Stimulated activated CD4-positive, alpha-beta T cell treated with anti-CD3 and anti-CD28 coated beads, Interleukin-12 subunit alpha, Interleukin-12 subunit beta, amount 100 ng/mL, for 48 hours (primary cell): ENCODE data around the gene OPRPN.

Experiments used
- DNase-seq, 3 donors: peaks; one replicate each; pipeline ENCODE4 v3.0.0-alpha.2; 2020; ENCODE audit warnings: low read depth in 2 of 3, low spot score in 1 of 3

Gene OPRPN, protein sequence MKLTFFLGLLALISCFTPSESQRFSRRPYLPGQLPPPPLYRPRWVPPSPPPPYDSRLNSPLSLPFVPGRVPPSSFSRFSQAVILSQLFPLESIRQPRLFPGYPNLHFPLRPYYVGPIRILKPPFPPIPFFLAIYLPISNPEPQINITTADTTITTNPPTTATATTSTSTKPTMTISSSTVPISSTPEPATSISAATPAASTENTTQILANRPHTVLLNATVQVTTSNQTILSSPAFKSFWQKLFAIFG

DNA sequence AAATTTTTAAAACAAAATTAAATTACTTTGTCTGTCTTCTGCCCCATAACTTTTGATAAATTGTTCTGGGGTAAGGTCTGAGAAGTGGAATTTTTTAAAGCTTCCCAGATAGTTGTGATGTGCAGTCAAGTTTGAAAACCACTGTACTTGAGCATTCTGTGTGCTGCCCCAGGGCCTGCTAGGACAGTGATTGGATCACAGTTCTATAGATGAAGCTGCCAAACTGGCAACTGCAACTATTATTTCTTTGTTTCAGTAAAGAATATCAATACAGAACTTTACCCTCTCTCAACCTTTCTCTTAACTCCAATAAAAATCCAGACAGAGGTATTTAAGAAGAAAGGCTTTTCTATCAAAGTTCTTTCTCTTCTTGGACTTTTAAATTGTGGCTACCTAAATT lies at the start of gene OPRPN:
Gene OPRPN, plus strand, starts transcription at position 361 of the 400 bp plus-strand sequence. CDS start 1,346 bp downstream, outside the sequence.
- DNase-seq = no peak

DNA sequence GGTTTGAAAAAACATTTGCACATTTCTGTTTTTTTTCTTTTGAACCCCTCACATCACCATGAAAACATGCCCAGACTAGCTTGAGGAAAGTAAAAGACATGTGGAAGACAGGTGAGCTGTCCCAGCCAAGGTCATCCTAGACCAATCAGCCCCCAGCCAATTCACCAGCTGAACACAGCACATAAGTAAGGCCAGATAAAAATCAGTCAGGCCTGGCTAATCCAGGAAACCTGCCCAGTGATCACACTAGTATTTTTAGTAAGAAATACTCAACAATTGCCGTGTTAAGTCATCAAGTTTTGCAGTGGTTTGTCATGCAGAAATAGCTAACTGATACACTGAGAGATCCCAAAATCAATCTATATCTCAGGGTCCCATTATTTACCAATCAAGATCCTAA lies 41.6 kb upstream of the OPRPN start:
- DNase-seq = no peak

DNA sequence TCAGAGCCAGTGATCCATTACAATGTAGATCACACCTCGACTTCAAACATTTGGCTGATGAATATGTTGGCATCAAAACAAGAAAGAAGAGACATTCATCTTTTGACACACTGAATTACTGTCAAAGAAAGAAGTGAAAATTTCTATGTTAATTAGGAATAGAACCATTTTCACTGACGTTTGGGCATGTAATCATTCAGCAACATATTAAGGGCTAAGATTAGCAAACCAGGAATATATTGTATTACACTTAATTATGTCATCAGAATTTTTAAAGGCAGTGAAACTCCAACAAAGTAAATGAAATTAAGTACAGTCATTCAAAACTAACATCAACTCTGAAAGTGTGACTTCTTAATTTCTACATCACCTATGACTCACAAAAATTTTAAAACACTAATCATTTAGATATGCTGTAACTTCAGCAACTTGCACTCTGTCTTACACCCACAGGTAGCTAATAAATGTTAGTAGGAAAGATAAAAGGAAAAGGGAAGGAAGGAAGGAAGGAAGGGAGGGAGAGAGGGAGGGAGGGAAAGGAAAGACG lies 38.6 kb upstream of the OPRPN start:
- no peak for DNase-seq

DNA sequence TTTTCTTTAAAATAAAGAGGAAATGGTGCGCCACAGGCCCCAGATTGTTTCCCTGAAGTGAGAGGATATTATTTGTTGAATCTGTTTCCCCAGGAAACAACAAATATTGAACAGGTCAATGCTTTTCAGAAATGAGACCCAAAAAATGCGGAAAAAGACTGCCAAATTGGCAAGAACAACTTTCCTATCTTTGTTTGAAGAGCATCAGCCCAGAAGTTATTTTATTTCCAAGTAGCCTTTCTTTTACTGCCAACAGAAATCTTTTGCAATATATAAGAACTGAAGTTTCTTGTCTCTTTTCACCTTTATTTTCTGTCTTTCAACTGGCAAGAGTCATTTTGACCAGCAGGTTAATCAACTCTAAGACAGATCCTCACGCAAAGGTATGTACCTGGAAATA lies 37.3 kb upstream of the OPRPN start, which contains the start of gene SMR3A:
Gene SMR3A, plus strand, starts transcription at position 301 of the 400 bp plus-strand sequence. CDS start 1,356 bp downstream, outside the sequence.
- DNase-seq = no peak

DNA sequence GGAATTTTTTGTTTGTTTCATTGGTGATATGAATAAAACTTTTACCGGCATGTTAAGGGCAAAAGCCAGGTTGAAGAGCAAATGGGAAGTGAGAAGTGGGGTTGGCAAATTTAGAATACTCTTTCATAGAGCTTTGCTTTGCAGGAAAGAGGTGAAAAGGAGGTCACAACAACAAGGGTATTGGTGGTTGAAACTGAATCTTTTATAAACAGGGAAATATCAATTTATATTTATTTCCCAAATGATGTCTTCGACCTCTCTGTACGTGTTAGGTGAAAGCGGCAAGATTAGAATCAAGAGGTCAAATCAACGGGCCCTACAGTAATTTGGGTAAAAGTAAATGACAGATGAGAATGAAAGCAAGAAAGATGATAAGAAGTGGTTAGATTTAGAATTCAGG lies 33.7 kb upstream of the OPRPN start:
- DNase-seq = no peak

DNA sequence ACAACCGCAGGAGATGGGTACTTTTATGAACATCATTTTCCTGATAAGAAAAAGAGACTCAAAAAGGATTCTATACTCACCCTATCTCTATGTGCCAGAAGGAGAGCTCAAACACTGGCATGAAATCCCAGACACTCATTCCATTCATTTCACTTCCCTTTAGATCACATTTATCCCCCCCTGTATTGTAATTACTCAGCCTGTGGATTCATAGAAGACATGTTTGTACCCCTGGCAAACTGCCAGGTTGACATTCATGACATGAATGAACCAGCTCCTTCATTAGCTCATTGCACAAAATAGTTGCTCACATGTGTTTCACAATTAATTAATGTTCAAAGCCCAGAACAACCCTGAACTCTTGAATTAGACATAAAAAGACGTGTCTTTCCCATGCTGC lies 32.3 kb upstream of the OPRPN start:
- no peak for DNase-seq

DNA sequence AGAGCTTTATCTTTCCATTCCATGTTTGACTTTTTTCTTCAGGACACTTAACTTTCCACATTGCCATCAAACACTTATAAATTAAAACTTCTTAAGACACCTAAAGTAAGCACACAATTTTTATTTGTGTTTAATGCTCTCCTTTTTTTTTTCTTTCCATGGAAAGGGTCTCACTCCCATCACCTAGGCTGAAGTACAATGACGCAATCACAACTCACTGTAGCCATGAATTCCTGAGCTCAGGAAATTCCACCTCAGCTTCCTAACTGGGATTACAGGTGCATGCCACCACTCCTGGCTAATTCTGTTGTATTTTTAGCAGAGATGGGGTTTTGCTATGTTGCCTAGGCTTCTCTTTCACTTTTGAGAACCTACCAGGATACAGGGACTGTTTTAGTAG lies 29.9 kb upstream of the OPRPN start:
- no peak for DNase-seq

DNA sequence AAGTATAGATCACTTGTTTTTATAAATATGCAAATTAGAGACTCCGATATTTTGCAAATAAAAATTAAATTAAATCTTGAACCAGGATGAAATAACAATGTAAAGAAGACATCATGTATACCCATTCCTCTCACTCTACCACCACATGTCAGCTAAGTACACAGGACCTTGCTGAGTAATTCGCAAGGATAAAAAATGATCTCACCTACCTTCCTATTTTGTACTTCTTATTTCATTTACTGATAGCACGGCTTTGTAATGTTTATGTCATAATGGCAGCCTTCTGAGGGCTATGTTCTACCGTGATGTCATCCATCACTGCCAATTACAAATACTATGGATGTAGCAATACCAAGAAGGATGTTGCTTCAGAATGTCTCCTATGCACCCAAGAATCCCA lies 25.8 kb upstream of the OPRPN start:
- DNase-seq = no peak

DNA sequence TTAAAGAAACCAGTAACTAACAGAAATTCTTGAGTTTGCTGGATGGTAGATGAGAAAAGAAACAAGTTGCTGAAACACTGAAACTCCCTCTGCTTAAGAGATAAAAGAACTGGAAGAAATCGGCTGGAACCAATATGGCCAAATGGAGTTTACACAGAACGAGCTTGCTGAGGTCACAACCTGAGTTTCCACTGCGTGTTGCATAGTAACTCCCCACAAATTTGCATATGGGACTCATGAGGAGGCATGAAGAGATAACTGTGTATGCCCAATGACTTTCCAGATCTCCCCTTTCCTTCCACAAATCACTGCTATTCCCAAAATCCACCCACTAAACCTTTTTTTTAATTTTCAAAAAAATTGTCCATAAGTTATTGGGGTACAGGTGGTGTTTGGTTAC lies 25.0 kb upstream of the OPRPN start:
- DNase-seq = no peak

DNA sequence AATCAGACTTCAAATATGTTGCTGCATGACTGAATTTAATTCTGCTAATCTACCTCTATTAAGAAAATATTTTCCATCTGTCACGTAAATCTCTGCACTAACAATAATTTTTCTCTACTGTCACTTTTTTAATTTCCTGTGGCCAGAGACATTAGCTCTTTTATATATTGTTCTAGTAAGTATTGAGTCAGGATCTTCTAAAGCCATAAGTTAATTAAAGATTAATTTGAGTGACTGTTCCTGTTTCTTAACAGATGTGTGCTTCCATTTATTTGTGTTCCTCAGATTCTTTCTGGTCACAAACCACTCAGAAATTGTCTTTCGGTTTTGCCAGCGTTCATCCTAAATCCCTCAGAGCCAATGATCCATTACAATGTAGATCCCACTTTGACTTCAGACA lies 17.2 kb upstream of the OPRPN start:
- no peak for DNase-seq

DNA sequence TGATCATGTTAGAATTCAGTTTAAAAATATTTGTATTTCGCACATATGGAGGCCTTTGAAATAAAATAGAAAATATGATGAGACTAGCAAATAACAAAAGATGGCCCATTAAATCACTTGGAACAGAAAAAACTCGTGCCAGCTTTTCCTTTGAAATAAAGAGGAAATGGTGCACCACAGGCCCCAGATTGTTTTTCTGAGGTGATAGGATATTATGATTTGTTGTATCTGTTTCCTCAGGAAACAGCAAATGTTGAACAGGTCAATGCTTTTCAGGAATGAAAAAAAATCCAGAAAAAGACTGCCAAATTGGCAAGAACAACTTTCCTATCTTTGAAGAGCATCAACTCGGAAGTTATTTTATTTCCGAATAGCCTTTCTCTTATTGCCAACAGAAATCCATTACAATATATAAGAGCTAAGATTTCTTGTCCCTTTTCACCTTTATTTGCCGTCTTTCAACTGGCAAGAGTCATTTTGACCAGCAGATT lies 15.0 kb upstream of the OPRPN start, which contains the start of gene SMR3B:
Gene SMR3B, plus strand, starts transcription at position 441 of the 491 bp plus-strand sequence. CDS start 1,380 bp downstream, outside the sequence.
- DNase-seq = no peak

DNA sequence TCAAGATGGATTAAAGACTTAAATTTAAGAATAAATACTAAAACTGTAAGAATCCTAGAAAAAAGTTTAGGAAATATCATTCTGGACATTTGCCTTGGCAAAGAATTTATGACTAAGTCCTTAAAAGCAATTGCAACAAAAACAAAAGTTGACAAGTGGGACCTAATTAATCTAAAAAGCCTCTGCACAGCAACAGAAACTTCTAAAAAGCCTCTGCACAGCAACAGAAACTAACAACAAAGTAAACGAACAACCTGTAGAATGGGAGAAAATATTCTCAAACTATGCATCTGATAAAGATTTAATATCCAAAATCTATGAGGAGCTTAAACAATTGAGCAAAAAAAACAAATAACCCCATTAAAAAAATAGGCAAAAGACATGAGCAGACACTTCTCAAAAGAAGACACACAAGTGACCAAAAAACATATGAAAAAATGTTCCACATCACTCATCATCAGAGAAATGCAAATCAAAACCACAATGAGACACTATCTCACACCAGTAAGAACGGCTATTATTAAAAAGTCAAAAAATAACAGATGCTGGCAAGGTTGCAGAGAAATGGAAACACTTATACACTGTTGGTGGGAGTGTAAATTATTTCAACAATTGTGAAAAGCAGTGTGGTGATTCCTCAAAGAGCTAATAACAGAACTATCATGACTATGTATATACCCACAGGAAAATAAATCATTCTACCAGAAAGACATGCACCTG lies 5.5 kb upstream of the OPRPN start:
- DNase-seq = no peak

DNA sequence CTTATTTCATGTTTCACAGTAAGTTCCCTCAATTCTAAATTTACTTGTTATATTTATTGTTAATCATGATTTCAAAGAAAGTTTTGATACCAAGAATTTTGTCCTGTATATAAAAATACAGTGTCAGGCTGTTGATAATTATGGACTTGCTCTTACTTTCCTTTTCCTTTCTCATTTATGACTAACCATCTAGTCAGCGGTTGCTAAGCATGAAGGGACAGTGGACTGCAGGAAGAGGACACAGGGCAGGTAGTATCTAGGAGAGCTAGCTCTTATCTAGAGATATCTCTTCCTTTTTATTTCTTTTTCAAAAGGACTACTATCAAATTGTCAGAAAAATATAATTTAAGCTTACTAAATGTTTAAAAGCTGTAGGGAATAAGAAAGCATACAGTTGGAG lies 1.6 kb downstream of the OPRPN start:
- DNase-seq = no peak

DNA sequence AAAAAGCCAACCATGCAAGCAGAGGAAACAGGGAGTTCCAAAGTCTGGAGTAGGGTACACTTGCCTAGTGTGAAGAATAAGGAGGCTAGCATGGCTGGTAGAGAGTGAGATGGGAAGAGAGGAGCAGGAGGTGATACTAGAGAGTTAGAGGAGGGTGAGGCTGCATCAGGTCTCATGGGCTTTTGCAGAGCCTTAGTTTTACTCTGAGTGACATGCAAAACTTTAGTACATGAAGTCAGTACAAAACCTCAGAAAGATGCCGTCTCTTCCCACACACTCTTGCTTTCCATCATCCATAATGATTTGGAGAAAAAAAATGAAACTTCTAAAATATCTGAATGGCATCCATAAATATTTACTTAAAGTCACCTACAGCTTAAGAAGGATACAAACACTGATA lies 5.0 kb downstream of the OPRPN start:
- DNase-seq = no peak

DNA sequence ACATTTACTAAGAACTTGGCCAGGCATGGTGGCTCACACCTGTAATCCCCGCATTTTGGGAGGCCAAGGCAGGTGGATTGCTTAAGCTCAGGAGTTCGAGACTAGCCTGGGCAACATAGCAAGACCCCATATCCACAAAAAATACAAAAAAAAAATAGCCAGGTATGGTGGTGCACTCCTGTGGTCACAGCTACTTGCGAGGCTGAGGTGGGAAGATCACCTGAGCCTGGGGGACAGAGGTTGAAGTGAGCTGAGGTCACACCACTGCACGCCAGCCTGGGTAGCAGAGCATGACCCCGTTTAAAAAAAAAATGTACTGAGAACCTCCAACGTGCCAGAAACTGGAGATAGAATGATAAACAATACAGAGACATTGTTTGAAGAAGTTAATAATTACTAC lies 8.0 kb downstream of the OPRPN start:
- no peak for DNase-seq

DNA sequence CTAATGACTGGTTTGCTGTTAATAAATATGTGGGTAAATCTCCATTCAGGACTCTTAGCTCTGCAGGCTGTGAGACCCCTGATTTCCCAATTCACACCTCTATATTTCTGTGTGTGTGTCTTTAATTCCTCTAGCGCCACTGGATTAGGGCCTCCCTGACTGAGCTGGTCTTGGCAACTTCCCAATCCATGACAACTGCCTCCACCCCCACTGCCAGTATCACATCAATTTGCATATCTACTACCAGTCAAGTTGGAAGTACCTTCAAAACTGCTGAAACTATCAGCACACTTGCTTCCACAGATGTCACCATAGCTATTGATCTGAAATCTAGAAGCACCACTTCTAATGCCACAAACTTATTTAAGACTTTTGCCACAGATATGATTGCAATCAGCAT lies 27.6 kb downstream of the OPRPN start:
- DNase-seq = no peak

DNA sequence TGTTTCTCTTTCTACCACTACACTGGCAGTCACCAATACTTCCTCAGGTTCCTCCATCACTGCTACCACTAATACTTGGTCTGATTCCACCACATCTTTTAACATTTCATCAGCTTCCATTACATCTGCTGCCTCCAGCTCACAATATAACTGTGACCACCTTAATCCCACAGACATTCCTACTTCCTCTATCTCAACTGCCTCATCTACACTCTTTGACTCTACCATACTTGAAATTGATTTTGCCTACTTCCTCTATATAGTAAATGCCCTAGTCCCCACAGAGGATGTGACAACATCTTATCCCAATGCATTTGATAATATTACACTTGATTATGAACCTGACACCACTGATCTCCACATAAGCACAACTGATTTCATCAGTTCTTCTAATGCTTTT lies 29.0 kb downstream of the OPRPN start:
- no peak for DNase-seq

DNA sequence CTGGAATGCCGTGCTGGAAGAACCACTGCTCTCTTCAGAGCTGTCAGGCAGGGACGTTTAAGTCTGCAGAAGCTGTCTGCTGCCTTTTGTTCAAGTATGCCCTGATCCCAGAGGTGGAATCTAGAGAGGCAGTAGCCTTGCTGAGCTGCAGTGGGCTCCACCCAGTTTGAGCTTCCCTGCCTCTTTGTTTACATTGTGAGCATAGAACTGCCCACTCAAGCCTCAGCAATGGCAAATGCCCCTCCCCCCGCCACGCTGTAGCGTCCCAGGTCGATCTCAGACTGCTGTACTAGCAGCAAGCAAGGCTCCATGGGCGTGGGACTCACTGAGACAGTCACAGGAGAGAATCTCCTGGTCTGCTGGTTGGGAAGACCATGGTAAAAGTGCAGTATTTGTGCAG lies 39.5 kb downstream of the OPRPN start:
- no peak for DNase-seq

DNA sequence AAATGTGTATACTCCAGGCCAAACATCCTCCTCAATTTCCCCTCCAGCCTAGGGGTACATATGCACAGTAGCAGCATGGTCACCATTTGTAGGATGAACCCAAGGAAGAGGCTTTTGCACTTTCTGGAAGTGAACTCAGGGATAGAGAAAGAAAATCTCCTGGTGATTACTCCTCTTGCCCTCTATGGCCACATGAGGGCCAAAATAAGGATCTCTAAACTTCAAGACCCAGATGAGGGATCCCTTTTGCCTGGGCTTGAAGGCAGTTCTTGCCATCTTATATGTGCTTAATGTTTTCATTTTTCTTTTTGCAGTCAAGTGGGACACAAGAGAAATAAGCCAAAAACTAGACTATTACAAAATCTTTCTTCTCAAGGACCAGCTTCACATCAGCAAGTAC lies 44.7 kb downstream of the OPRPN start:
- no peak for DNase-seq

DNA sequence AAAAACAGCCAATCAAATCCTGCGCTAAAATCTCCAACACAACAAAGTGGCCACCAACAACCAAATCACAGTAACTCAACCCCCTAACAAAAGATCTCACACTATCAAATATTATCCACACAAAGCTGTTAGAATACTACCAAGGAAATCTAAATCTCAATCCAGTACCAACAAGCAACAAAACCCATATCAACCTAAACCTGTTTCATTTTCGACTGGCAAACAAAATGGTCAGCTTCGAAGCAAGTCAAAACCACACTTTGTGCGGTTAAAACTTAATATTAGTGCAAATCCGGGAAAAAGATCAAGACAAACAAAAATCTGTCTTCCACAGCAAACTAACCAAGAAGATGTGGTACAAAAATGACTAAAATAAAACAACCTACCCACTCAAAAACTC lies 45.6 kb downstream of the OPRPN start:
- no peak for DNase-seq

DNA sequence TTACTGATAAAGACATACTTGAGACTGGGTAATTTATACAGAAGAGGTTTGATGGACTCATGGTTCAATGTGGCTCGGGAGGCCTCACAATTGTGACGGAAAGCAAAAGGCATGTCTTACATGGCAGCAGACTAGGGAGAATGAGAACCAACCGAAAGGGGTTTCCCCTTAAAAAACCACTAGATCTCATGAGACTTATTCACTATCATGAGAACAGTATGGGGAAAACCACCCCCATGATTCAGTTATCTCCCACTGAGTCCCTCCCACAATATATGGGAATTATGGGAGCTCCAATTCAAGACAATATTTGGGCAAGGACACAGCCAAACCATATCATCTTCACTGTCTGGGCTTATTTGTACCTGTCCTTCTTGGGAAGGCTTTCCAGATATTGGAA lies 51.5 kb downstream of the OPRPN start:
- DNase-seq = no peak

DNA sequence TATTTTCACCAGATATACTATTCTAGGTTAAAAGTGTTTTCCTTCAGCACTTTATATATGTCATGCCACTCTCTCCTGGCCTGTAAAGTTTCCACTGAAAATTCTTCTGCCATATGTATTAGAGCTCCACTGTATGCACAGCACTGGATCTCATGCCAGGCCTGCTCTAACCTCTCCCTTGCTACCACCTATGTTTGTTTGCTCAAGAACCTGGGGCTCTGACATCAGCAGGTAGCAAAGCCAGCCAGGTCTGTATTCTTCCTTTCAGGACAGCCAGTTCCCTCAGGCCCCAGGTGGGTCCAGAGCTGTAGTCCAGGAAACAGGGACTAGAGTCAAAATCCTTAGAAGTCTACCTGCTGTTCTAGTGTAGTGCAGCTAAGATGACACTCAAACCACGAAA lies 55.2 kb downstream of the OPRPN start:
- DNase-seq = no peak
